ENCODE data around the gene TSPEAR.
"Not testable (repeated sequence)": the region's sequence is repeated elsewhere in the genome, so short reads cannot be mapped to it uniquely, and the experiment has no call there.

TSPEAR gene

DNA sequence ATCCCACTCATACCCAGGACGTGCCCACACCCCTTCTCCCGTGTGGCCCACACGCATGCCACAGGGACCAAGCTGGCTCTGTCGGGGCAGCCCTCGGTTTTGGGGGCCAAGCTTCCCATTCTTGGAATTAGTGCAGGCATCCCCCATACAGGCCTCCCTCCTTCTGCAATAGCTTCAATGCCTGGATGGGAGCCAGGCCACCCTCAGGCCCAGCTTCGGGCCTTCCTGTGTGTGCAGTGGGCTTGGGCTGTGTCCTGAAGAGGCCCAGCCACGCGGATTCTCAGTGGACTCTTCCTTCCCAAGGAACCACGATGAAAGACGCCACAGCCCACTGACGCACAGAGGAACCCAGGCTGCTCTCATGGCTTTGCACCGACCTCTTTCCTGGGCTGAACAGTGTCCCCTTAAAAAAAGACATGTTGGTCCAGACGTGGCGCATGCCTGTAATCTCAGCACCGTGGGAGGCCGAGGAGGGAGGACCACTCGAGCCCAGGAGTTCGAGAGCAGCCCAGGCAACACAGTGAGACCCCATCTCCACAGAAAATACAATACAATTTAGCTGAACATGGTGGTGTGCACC lies 61.8 kb downstream of the TSPEAR start:
- no peak for DNase-seq

DNA sequence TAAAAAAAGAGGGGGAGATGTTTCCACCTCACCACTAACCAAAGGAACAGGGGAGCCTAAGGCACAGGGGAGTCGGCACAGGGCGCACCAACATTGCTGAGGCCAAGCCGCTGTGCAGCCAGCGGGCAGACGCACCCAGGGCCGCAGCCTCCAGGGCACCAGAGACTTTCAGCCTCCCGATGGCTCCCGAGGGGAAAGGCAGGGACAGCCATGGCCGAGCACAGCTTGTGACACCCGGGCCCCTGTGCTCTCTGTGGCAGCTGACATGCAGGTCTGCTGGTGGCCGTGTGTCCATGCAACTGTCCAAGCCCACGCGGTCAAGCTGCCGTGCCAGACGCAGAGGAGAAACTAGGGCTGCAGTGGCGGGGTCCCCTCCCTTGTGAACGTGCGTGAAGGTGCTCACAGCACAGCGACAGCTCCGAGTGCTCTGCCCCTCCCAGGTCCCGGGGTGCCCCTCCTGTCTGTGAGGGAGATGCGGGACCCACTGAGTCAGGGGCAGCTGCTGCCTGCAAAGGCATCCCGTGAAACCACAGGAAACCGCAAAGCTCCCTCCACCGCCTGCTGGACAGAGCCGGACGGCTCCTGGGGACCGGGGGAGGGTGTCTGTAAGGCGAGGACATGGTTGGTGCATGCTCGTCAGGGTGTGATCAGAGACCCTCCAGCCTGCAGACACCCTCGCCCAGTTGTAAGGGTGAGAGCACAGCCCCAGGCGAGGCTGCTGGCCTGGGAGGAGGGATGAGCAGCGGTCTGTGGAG lies 62.6 kb downstream of the TSPEAR start:
- no peak for DNase-seq

DNA sequence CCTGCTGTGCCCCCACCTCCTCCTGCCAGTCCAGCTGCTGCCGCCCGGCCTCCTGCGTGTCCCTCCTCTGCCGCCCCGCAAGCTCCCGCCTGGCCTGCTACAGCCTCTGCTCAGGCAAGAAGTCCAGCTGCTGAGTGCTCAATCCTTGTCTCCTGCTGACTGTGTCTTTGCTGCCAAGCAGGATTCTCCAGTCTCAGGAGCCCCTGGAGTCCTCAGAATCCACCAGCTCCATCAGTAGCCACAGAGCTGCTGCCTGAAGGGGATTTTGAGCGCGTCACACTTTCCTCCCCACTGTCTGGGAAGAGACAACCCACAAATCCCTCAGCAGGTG lies 64.2 kb downstream of the TSPEAR start:
- DNase-seq, result no peak

DNA sequence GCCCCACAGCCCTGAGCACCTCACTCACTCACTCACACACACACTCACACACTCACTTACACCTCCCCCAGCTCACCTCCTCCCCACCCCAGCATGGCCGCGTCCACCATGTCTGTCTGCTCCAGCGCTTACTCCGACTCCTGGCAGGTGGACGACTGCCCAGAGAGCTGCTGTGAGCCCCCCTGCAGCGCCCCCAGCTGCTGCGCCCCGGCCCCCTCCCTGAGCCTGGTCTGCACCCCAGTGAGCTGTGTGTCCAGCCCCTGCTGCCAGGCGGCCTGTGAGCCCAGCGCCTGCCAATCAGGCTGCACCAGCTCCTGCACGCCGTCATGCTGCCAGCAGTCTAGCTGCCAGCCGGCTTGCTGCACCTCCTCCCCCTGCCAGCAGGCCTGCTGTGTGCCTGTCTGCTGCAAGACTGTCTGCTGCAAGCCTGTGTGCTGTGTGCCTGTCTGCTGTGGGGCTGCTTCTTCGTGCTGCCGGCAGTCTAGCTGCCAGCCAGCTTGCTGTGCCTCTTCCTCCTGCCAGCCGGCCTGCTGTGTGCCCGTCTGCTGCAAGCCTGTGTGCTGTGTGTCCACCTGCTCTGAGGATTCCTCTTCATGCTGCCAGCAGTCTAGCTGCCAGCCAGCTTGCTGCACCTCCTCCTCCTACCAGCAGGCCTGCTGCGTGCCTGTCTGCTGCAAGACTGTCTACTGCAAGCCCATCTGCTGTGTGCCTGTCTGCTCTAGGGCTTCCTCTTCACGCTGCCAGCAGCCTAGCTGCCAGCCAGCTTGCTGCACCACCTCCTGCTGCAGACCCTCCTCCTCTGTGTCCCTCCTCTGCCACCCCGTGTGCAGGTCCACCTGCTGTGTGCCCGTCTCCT lies 64.8 kb downstream of the TSPEAR start, which contains the start of gene KRTAP10-11:
Gene KRTAP10-11 (plus strand): TSS at position 49 of the 856 bp plus-strand sequence. CDS start 45 bp downstream, at position 94.
- DNase-seq, result not testable (repeated sequence)

DNA sequence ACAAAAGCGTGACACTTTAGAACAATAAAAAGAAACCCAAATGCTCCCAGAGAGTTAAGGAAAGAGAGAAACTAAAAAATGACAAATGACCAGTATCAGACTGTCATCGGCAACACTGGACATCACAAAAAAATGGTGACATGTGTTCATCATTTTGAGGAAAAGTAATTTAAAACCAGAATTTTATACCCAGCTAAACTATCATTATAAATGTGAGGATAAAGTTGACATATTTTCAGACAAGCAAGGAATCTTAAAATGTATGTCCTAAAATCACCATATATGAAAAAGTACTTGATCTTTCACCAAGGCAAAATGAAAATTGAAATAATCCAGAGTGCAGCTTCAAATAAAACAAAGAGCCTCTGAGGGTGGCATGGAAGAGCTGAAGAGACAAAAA lies 66.5 kb downstream of the TSPEAR start:
- DNase-seq, result no peak

DNA sequence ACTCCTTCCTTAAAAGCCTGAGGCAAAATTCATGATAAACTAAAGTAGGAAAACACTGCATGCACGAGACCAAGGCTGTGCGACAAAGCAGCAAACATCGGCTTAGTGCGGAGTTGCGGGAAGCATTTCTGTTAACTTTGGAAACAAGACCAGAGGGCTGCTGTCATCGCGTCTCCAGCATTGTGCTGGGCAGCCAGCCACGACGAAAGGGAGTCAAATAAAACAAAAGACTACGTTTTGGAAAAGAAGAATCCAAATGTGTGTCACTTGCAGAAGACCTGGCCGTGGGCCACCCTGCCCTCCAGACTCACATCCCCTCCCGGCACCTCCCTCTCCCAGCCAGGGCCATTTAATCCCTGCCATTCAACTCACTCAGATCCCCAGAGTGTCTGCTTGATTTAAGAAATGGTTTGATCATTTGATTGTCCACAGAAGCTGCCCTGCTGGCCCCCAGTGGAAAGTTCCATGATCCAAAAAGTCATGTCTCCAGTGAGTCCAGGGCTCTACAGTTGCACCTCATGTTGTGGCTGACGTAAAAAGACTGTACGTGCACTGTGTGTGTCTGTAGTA lies 67.5 kb downstream of the TSPEAR start:
- no peak for DNase-seq

DNA sequence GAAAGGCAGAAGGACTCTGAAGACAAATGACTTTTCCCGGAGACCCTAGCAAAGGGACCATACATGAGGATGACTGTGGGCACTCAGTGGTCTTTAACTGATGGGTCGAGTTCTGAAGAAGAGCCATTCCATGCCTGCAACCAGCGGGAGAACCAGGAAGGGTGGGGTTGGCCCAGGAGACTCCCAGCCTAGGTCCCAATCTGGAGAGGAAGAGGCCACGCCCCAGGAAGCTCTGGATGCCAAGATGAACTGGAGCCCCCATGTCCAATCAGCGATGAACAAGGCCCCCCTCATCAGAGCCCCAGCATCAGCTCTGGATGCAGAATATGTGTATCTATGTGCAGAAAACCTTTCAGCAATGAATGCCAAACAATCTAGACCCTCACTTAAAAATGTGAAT lies 70.6 kb downstream of the TSPEAR start:
- DNase-seq, result no peak

DNA sequence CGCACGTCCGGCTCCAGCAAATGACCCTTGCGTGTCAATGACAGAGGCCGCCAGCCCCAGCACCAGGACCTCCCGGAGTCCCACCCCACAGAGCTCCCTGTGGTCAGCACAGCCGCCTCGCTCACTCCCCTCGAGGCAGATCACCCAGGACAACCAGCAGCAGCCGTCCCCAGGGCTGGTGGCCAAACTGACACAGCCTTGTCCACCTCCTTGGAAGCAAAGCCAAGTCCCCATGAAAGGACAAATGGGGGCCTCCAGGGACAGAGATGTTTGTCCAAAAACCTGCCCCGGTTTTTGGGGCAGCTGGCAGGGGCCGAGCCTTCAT lies 72.1 kb downstream of the TSPEAR start:
- DNase-seq, result no peak

DNA sequence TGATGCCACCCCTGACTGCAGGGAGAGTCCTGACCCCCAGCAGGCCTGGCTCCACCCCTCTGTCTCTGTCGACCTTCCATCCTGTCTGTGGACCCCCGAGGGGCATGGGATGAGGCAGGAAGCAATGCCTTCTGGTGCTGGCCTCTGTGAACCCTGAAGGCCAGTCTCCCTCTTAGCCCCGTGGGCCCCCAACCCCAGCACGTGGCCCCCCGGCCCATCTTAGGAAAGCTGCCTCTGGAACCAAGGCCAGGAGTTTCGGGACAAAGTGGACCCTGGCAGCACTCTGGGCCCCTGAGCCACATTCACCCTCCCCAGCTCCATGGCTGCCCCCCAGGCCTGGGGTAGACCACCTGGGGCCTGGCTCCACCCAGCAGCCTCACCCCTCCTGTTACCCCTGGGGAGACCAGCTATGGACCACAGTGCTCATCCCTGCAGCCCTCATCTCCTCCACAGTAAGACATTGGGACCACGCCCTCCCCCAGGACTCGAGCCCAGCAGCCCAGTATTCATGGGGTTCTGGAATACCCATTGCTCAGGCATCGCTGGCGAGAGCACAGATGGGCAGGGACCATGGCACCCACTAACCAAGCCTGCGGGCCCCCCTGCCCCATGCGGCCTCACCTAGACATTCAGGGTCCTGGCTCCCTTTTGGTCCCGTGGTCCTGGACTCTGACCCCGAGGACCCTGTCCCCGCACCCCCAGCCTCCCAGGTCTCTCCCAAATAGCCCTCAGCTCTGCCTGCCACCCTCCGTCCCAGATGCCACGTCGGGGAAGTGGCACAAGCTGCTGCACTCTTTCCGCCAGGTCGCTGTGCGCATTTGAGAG lies 72.7 kb downstream of the TSPEAR start:
- not testable (repeated sequence) for DNase-seq

DNA sequence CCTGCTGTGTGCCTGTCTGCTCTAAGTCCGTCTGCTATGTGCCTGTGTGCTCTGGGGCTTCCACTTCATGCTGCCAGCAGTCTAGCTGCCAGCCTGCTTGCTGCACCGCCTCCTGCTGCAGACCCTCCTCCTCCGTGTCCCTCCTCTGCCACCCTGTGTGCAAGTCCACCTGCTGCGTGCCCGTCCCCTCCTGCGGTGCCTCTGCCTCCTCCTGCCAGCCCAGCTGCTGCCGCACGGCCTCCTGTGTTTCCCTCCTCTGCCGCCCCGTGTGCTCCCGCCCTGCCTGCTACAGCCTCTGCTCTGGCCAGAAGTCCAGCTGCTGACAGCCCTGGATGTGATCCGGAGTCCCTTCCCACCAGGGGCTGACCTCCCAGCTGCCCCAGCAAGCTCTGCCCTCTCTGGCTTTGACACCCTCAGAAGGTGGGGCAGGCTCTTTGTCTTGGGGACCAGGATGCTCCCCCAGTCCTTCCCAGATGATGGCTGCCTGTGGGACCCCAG lies 73.5 kb downstream of the TSPEAR start:
- not testable (repeated sequence) for DNase-seq

DNA sequence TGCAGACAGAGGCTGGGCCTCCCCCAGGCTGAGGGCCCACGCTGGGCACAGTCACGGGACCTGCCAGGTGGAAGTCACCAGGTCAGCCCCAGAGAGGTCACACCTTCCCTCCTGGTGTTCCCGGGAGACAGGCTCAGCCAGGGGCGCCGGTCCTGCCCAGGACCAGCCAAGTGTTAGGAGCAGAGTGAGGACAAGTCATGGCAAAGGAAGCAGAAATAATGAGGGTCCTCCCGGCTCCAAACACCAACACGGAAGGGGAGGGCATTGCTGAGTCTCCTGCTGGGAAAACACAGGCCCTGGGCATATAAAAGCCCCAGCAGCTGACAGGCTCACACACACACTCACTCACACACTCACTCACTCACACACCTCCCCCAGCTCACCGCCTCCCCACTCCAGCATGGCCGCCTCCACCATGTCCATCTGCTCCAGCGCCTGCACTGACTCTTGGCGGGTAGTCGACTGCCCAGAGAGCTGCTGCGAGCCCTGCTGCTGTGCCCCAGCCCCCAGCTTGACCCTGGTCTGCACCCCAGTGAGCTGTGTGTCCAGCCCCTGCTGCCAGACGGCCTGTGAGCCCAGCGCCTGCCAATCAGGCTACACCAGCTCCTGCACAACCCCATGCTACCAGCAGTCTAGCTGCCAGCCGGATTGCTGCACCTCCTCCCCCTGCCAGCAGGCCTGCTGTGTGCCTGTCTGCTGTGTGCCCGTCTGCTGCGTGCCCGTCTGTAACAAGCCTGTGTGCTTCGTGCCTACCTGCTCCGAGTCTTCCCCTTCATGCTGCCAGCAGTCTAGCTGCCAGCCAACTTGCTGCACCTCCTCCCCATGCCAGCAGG lies 74.1 kb downstream of the TSPEAR start, which contains the start of gene KRTAP10-10:
Gene KRTAP10-10 (plus strand): TSS at position 339 of the 833 bp plus-strand sequence. CDS start 62 bp downstream, at position 401.
- no peak for DNase-seq

DNA sequence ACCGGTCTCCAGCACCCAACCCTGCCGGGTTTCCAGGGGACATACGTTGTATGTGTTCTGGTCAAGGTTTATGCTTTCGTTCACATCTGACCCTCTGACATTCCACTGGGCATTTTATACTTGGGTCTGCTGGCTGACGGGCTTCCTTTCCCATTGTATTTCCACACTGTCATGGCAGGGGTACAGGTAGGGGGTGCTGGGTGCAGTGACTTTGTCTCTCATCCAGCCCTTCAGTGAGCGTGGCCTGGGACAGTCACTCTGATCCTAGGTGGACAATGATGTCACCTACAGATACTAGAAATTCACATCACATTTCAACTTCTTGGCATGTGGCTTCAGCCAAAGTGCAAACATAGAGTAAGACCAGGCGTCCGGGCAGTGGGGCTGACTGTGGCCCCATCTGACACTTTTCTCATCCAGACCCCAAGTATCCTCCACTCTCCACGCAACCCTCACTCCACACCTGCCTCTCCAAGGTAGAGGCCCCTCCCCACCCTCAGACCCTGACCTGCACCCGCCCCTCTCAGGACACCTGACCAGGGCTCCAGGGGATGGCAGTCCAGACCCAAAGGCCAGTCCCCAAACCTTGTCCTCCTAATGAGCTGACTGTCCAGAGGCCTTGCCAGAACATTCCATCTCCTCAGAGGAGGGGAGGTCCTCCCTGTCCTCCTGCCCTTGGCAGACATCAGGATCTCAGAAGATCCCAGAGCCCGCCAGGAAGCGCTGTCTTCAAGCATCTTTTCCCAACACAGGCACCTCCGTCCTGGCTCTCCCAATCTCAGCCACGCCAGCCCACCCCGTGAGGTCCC lies 75.0 kb downstream of the TSPEAR start:
- no peak for DNase-seq

DNA sequence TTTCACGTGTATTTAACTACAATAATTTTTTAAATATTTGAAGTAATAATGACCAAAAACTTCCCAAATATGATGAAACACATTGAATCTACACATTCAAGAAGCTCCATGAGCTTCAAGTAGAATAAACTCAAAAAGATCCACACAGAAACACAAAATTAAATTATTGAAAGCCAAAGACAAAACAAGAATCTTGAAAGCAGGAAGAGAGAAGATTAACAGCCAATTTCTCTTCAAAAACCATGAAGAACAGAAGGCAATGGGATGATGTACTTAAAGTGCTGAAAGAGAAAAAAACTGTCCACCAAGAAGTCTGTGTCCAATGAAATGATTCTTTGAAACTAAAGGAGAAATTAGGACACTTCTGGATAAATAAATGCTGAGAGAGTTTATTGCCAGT lies 79.3 kb downstream of the TSPEAR start:
- DNase-seq, result no peak

DNA sequence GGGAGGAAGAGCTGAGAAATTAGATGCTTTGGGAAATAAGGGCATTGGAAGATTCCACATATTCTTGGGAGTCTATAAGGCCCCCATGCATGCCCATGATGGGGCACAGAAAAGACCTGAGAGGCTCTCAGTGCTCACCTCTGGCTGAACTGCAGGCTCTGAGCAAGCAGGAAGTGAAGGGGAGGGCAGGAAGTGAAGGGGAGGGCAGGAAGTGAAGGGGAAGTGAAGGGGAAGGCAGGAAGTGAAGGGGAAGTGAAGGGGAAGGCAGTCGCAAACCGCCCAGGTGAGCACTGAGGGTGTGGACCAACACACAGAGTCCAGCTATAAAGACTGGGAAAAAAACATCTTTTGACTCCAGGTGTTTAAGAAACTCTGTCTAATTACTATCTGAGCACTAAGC lies 80.9 kb downstream of the TSPEAR start:
- DNase-seq, result no peak

DNA sequence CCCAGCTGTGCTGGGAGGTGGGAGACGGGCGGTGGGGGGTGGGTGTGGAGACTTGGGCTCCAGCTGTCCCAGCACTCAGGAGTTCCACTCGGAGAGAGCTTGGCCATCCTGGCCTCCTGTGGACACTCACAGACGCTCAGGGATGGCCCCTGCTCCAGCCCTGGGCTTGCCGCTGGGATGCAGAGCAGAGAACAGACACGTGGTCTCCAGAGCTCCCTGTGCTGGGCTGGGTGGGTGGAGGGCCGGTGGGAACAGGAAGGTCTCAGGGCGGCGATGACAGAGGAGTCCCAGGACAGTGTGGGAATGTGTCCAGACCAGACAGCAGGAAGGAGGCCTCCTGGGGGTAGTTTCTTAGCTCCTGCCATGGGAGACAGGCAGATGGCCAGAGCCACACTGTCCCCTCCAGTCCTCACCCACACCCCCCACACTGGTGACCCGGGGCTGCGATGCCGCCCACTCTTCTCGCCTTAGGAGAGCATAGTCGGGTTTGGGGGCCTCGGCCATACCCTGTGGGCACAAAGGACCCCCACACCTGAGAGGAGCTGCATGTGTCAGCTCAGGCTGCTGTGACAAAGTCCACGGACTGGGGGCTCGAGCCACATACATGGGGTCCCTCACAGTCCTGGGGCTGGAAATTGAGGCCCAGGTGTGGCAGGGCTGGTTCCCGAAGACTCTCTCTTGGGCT lies 82.5 kb downstream of the TSPEAR start:
- DNase-seq, result no peak

DNA sequence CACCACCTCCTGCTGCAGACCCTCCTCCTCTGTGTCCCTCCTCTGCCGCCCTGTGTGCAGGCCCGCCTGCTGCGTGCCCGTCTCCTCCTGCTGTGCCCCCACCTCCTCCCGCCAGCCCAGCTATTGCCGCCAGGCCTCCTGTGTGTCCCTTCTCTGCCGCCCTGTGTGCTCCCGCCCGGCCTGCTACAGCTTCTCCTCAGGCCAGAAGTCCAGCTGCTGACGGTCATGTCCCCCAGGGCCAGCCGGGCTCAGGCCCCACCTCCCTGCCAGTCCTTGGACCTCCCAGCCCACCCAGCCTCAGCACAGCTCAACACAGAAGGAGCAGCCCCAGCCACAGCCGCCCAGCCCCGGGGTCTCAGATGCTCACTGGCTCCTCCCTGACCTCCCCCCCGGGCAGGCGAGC lies 83.5 kb downstream of the TSPEAR start:
- DNase-seq, result not testable (repeated sequence)

DNA sequence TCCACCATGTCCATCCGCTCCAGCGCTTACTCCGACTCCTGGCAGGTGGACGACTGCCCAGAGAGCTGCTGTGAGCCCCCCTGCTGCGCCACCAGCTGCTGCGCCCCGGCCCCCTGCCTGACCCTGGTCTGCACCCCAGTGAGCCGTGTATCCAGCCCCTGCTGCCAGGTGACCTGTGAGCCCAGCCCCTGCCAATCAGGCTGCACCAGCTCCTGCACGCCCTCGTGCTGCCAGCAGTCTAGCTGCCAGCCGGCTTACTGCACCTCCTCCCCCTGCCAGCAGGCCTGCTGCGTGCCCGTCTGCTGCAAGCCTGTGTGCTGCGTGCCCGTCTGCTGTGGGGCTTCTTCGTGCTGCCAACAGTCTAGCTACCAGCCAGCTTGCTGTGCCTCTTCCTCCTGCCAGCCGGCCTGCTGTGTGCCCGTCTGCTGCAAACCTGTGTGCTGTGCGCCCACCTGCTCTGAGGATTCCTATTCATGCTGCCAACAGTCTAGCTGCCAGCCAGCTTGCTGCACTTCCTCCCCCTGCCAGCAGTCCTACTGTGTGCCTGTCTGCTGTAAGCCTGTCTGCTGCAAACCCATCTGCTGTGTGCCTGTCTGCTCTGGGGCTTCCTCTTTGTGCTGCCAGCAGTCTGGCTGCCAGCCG lies 84.1 kb downstream of the TSPEAR start:
- DNase-seq, result not testable (repeated sequence)

DNA sequence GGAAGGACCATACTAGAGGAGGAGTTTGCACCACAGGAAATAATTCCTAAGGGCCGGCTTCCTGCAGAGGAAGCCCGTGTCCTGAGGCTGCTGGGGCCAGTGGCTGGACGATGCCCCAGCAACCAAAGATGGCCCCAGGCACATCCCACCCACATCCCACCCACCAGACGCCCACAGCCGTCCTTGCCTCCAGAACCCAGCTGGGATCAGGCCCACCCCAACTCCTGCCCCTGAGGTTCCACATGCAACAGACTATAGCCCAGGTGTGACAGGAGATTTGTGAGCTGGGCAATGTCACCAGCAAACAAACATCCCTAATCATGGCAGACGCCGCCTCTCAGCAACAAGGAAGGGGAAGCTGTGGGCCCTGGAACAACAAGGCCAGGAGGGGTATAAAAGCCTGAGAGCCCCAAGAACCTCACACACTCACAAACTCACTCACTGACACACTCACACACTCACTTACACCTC lies 84.7 kb downstream of the TSPEAR start, which contains the start of gene KRTAP10-9:
Gene KRTAP10-9 (plus strand): TSS at position 421 of the 471 bp plus-strand sequence. CDS start 79 bp downstream, outside the sequence.
- no peak for DNase-seq

DNA sequence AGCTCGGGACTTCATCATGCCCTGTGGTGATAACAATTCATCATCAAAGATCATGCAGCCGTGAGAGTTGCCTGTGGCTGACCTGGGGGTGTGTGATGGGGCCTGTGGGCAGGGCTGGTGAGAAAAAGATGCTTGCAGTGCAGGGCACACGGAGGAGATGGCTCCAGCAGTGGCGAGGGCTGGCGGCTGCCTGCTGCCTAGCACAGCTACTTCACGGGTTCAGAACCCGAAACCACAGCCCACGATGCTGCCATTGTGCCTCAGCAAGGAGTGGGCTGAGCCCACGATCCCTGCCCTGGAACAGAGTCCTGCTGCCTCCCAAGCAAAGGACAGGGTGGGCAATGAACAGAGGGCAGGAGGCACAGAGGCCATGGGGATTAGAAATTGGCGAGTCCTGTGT lies 85.1 kb downstream of the TSPEAR start:
- DNase-seq, result no peak

Measured in activated gamma-delta T cell (primary cell).